ENCODE measurements around the gene SLC2A4. TPM values are rescaled to one million over a fixed set of nuclear protein-coding genes. Genes with fewer than 3 reads are reported as not detected.

Gene SLC2A4
- polyA plus RNA-seq, 3 donors: 1.8 to 2.7 (median 2.5) TPM

GRCh38 chr17:7314719-7315569, 33.4 kb downstream of the SLC2A4 start, which contains the start of gene GPS2:
Gene GPS2 (minus strand): TSS chr17:7315360. CDS start chr17:7315052, 308 bp downstream.
- DNase-seq (ENCODE audit: extremely low read depth in 1 of 11, low read depth in 9 of 11, low spot score in 4 of 11): peak in 8 of 11 donors; percentile 80 to 86 (median 82)

- DNase-seq (ENCODE audit: extremely low read depth in 1 of 11, low read depth in 9 of 11, low spot score in 4 of 11): no peak
Measured at GRCh38 chr17:7315570-7316235, 34.2 kb downstream of the SLC2A4 start.

DNA sequence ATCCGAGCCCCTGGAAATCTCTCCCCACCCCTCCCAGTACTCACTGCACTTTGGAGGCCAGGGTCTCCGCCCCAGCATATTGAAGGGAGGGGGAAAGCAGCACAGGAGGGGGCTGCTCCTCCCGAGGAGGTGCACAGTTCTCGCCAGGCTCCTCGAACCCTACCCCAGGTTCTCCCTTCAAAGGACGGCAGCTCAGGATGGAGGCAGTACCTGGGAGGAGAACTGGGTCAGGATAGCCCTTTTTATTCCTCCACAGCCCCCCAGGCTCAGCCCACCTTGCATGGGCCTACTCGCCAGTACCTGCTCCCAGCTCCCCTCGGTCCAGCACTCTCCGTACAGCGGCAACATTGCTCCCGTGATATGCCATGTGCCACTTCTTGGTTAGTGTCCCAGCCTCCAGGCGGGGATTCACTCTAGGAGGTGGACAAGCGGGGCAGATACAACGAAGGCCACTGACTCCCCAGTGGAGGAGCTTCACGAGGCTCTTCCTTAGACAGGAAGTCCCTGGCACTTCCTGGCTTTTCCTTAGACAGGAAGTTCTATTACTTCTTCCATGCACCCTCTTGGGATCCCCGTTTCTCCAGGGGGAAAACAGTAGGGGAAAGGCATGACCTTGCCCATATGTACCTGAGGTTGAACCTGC, 35.8 kb downstream of the SLC2A4 start:
- DNase-seq (ENCODE audit: extremely low read depth in 1 of 11, low read depth in 9 of 11, low spot score in 4 of 11): no peak

DNA sequence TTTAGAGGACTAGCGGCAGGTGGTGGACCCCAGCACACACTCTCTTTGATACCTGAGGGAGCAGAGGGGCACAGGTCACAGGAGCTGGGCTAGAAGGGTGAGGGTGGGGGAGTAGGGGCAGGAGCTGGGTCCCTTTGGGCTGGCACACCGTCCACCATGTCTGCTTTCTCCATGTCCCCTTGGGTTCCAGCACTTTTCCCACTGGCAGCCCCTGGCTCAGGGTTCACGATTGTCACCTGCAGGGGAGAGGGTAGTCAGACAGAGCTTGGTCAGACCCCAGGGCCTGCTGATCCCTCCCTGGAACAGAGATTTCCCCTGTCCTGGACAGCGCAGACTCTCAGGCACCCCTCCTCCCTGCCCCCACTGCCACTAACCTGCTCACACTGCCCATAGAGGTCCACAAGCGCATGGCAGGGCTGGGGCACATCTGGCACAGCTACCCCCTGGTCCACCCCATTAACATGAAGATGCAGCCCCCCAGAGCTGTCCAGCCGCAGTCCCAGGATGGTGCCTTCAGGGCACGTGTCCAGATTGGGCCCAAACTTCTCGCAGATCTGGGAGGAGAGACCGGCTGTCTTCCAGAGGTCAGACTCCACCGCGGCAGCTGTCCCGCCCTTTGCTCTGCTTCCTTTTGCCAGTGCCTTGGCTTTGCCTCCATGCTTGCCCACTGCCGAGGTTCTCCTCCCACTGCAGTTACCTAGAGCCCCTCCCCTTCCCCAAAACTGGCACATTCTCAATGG, 36.8 kb downstream of the SLC2A4 start:
- no peak for DNase-seq (ENCODE audit: extremely low read depth in 1 of 11, low read depth in 9 of 11, low spot score in 4 of 11)

DNA sequence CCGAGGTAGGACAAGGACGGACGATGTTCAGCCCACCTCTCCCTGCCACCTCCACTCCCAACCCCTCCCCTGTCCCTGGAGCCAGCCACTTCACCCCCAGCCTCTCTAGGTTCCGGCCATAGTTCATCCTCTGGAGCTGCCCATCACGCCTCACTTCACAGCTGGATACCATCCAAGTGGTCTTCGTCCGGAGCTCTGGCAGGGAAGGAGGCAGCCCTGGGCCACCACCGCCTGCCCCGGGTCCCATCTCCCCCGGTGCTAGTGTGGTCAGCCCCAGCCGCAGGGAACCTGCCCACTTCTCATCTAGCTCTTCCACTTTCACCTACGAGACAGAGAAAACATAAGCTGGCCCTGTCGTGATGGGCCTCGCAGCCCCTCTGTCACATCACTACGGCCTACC, 39.9 kb downstream of the SLC2A4 start:
- no peak for DNase-seq (ENCODE audit: extremely low read depth in 1 of 11, low read depth in 9 of 11, low spot score in 4 of 11)

DNA sequence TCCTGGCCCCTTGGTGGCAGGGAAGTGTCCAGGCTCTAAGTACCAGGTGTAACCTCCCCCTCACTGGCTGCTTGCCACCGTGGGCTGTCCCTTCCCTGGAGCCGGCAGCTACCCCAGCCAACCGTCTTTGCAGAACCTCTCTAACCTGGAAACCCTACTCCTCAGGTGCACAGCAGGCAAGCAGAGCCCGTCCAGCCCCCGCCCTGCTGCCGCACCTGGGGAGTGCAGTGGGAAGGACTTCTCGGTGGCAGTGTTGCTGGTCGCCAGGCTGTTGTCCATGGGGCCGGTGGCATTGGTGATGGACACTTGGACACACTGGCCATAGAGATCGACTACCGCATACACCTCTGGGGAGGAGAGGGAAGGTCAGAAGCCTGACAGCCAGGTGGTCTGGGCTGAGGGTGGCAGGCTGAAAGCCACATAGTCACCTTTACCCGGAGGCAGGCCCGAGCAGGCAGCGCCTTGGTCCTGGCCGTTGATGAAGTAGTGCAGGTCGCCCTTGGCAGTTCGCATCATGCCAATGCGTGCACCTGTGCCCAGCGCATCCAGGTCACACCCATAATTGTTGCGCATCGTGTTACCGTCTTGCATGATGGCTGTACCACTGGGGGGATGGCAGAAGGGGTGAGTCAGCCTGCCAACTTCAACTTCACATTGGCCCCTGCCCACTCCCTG, 41.1 kb downstream of the SLC2A4 start:
- DNase-seq (ENCODE audit: extremely low read depth in 1 of 11, low read depth in 9 of 11, low spot score in 4 of 11): no peak

DNA sequence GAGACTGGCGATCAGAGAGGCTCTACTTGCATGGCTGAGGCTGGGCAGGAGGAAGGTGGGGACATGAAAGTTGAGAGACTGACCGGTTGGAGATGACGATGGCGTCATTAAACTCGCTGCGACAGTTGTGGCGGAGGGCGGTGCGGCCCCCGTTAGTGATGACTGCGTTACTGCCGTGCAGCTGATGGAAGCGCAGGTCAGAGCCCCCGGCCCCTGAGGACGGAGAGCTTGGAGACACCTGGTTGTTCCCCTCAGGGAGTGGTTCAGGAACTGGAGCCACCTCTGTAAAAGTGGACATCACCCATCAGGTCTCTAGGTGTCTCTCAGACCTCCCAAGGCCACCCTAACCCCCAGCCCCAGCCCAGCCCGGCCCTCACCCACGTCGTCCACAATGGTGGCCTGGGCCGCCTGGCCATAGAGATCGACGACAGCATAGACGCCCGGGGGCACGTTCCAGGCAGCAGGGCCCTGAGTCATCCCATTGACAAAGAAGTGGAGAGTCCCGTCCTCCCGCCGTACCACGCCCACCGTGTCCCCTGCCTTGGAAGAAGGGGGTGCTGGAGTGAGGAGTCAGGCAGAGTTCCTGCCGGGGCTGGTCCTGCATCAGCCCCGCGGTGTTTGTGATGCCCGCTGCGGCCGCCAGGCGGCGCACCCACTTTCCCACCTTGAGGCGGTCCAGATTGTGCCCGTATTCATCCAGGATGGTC, 42.4 kb downstream of the SLC2A4 start:
- DNase-seq (ENCODE audit: extremely low read depth in 1 of 11, low read depth in 9 of 11, low spot score in 4 of 11): no peak

- no peak for DNase-seq (ENCODE audit: extremely low read depth in 1 of 11, low read depth in 9 of 11, low spot score in 4 of 11)
Measured at GRCh38 chr17:7324438-7324779, 42.9 kb downstream of the SLC2A4 start.

GRCh38 chr17:7325031-7325528, 43.6 kb downstream of the SLC2A4 start:
- DNase-seq (ENCODE audit: extremely low read depth in 1 of 11, low read depth in 9 of 11, low spot score in 4 of 11): no peak

- DNase-seq (ENCODE audit: extremely low read depth in 1 of 11, low read depth in 9 of 11, low spot score in 4 of 11): no peak
Measured at GRCh38 chr17:7326186-7326585, 44.7 kb downstream of the SLC2A4 start.

- no peak for DNase-seq (ENCODE audit: extremely low read depth in 1 of 11, low read depth in 9 of 11, low spot score in 4 of 11)
Measured at GRCh38 chr17:7327056-7327455, 45.5 kb downstream of the SLC2A4 start.

DNA sequence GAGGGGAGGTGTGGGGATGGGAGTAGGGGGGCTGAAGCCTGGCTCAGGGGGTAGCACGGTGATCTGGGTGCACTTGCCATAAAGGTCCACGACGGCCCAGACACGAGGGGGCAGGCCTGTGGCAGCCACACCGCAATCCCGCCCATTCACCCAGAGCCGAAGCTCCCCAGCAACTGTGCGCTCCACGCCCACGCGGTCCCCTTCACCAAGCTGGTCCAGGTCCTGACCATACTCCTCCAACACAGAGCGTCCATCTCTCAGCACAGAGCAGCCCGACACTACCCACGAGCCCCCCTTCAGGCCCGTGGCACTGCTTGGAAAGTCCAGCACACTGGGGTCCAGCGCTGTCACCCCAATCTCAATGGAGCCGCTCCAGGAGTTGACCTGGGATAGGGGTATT, 46.0 kb downstream of the SLC2A4 start:
- no peak for DNase-seq (ENCODE audit: extremely low read depth in 1 of 11, low read depth in 9 of 11, low spot score in 4 of 11)

GRCh38 chr17:7328009-7328408, 46.5 kb downstream of the SLC2A4 start:
- DNase-seq (ENCODE audit: extremely low read depth in 1 of 11, low read depth in 9 of 11, low spot score in 4 of 11): no peak

DNA sequence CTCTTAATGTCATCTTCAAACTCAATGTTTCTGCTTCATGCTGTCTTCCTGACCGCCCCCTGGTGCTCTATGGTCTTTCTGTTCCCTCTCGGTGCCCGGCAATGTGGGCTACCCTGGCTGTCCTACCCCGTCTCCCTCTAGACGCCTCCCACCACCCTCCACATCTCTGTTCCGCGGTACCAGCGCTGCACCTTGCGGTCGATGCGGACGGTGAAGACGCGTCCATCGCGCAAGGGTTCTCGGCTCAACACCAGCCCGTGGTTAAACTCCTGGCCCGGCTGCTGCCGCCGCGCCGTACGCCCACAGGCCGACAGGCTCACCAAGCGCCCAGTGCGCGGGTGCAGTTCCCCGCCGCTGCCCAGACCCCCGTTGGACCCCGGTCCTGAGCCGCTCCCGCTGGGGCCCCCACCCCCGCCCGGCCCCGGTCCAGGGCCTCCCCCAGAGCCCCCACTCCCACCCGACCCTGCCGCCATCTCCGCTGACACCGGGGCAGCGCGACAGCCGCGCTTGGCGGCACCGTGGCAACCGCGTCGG, 47.4 kb downstream of the SLC2A4 start, which contains the start of gene NEURL4:
NEURL4 (minus strand) TSS at position 496 of the 534 bp plus-strand sequence; CDS start at position 473, 23 bp downstream.
- DNase-seq (ENCODE audit: extremely low read depth in 1 of 11, low read depth in 9 of 11, low spot score in 4 of 11): no peak

GRCh38 chr17:7329374-7329996, 48.0 kb downstream of the SLC2A4 start:
- peak; percentile 97 to 99 (median 98) for DNase-seq (ENCODE audit: extremely low read depth in 1 of 11, low read depth in 9 of 11, low spot score in 4 of 11)

DNA sequence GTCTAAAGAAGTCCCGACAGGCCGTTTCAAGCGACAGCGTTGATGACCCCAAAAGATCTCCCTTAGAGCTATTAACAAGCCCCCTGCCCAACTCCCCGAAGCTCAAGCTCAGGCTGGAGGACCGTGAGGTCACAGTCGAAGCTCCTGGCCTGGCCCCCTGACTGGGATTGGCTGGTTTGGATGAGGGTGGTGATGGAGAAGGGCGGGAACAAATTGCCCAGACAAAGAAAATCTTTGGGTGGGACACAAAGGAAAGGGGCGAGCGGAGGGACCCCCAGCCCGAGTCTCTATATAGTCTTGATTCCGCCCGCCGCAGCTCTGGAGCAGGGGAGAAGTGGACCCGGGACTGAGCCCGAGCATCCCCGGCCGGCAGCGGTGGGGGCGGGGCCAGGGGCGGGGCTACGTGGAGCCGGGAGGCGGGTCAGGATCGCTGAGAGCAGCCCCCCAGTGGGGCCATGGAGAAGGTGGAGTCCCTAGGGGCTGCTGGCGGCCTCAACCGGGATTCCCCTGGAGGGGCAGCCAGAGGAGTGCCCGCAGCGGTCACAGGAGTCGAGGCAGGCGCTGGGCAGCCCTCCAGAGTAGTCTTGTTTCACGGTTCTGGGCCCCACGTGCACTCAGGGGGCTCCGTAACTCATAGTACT, 48.6 kb downstream of the SLC2A4 start:
- DNase-seq (ENCODE audit: extremely low read depth in 1 of 11, low read depth in 9 of 11, low spot score in 4 of 11): peak in 7 of 11 donors; percentile 70 to 82 (median 80)

- no peak for DNase-seq (ENCODE audit: extremely low read depth in 1 of 11, low read depth in 9 of 11, low spot score in 4 of 11)
Measured at GRCh38 chr17:7330638-7331015, 49.1 kb downstream of the SLC2A4 start.

Measured in renal cortex interstitium (tissue), 11 donors.